GM19463 (cell line): ENCODE results near the gene CYP2E1.
"Not testable (repeated sequence)": the region's sequence is repeated elsewhere in the genome, so short reads cannot be mapped to it uniquely, and the experiment has no call there.

Experiments used
- ATAC-seq: cut with Tn5 transposase; IDR thresholded peaks from one replicate; pipeline ENCODE4 v1.9.1; 2021; ENCODE audit warnings: mild to moderate bottlenecking, moderate library complexity; ENCODE audit not compliant: unreplicated experiment

Gene CYP2E1

GRCh38 chr10:133526957-133527588 is at the start of gene CYP2E1:
Gene CYP2E1 (plus strand): TSS chr10:133527363. CDS start chr10:133527396, 33 bp downstream.
- ATAC-seq = no peak

DNA sequence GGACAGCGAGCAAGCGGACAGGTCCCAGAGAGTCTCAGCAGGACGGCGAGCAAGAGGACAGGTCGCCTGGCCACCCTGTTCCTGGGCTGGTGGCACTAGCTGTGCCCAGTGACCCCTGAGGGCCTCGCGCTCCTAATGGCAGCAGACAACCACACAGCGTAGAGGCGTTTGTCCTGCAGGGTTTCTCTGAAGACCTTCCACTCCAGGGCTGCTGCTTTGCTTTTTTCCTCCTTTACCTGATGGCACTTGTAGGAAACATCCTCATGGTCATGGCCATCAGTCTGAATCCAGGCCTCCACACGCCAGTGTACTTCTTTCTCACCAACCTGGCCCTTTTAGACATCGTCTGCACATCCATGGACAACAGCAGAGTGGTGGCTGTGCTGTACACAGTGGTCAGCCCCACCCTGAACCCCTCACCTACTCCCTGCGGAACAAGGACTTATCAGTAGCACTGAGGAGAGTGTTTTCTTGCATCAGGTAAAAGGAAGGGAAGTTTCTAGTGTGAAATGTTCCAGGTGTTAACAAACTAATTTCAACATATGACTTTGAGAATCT is 46.0 kb upstream of the CYP2E1 start:
- ATAC-seq = no peak

DNA sequence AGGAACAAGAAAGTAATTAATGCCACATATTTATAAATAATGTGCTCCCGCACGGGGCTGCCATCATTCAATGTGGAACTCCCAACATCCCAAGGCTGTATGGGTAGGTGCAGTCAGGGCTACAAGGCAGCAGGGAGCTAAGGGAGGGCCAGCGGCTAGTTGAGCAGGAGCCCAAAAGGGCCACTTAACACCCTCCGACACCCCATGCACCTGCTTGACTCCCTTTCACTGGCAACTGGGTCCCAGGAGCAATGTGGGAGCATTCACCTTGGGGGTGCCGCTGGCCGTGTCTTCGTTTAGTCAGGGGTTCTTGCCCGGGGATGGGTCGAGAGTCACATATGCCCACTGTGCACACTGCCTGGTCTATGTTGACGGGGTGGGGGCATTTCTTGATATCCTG is 45.5 kb upstream of the CYP2E1 start:
- ATAC-seq = no peak

DNA sequence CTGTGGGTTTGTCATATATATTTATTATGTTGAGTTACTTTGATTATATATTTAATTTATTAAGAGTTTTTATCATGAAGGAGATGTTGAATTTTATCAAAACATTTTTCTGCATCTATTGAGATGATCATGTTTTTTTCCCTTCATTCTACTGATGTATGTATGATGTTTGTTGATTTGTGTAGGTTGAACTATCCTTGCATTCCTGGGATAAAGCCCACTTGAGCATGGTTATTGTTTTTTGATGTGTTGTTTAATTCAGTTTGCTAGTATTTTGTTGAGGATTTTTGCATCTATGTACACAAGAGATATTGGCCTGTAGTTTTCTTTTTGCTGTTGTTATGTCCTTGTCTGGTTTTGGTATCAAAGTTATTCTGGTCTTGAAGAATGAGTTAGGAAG is 42.3 kb upstream of the CYP2E1 start:
- ATAC-seq = no peak

GRCh38 chr10:133487085-133487484 is 40.1 kb upstream of the CYP2E1 start:
- ATAC-seq = no peak

- no peak for ATAC-seq
These were observed 38.8 kb upstream of the CYP2E1 start for GRCh38 chr10:133488354-133488753.

DNA sequence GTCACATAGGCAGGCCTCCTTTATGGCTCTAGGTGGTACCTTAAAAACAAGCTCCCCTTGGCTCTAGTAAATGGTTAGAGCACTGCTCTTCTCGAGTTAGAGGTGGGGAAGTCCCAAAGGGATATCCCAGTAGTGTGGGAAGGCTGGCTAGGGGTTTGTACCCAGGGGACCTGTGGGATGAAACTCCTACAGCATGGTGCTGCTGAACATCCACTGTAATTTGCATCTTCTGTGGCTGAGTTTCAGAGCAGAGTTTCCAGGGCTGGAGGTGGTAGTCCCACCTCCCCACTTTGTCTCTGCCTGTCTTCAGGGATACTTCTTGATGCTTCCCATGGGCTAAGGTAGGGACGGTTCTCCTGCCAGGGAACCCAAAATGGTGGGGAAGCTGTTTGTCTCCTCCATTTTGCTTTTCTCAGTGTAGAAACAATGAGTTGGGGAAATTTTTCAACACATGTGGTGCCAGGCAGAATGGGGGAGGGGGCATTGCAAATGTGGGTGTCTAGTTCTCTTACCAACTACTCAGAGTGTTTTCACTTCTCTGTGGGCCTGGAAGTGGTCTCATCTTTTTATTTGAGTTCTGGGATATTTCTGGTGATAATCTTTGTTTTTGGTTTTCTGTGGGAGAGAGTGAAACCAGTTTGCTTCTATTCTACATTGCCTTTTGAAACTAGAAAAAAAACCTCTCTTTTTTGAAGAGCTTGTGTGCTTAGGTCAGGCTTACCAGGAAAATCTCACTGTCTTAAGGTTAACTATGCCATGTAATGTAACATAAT is 37.2 kb upstream of the CYP2E1 start:
- ATAC-seq = peak; percentile 63

- not testable (repeated sequence) for ATAC-seq
These were observed 33.6 kb upstream of the CYP2E1 start for GRCh38 chr10:133493562-133493961.

DNA sequence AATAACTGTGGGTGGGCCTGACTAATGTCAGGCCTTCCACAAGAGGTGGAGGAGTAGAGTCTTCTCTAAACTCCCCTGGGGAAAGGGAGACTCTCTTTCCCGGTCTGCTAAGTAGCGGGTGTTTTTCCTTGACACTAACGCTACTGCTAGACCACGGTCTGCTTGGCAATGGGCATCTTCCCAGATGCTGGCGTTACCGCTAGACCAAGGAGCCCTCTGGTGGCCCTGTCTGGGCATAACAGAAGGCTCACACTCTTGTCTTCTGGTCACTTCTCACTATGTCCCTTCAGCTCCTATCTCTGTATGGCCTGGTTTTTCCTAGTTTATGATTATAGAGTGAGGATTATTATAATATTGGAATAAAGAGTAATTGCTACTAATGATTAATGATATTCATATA is 29.8 kb upstream of the CYP2E1 start:
- not testable (repeated sequence) for ATAC-seq

DNA sequence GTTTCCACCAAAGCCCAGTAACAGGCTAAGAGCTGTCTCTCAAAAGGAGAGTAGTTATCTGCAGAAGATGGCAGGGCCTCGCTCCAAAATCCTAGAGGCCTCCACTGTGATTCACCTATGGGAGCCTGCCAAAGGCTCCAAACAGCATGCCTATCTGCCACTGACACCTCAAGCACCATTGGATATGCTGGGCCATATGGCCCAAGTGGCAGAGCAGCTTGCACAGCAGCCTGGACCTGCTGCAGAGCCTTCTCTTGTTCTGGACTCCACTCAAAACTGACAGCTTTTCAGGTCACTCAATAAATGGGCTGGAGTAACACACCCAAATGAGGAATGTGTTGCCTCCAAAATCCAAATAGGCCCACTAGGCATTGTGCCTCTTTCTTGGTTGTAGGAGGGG is 28.0 kb upstream of the CYP2E1 start:
- ATAC-seq = not testable (repeated sequence)

GRCh38 chr10:133500897-133501296 is 26.3 kb upstream of the CYP2E1 start:
- ATAC-seq = not testable (repeated sequence)

DNA sequence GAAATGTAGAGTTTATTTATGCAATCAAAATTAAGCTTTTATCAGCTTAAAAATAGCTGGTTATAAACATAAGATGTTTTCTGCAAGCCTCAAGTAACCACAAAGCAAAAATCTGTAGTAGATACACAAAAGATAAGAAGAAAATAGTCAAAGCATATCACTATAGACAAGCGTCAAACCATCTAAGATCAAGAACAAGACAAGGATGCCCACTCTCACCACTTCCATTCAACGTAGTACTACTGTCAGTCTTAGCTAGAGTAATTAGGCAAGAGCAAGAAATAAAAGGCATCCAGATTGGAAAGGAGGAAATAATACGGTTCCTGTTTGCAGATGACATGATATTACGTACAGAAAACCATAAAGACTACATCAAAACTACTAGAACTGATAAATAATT is 17.5 kb upstream of the CYP2E1 start:
- ATAC-seq = no peak

DNA sequence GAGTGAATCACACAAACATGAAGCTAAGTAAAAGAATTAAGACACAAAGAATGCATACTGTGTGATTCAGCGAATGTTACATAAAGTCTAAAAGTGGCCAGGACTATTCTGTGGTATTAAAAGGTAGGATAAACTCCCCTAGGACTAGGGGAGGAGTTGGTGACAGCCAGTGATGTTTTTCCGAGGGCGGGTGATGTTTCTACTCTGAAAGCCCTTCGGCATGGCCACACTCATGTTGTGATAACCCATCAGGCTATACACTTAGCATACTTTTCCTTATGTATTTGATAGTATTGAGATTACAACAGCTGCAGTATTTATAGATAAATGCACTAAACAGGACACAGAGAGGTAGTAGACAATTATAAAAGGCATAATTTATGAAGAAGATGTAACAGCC is 15.8 kb upstream of the CYP2E1 start:
- ATAC-seq = no peak

DNA sequence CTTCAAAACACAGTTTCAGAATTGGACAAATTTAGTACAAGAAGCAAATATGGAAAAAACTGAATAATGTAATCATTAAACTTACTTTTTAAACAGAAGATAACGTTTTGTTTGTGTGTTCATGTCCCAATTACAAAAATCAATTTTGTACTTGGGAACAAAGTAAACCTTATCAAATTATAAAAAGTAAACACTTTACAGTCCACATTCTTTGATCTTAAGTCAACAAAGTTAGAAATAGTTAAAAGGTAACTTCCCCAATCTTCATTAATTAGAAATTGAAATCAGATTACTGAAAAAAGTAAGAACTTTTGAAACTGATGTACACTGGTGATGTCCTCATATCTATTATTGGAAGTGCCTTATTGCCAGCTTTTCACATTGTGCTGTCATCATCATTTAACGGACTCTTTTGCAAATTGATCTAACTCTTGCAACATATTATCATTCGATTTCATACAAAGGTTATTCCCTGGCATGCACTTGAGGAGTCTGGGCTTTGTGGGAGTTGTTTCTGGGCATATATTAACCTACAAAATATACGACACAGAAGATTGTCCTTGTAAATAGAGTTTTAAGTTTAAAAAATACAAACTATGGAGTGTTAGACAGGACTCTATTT is 15.1 kb upstream of the CYP2E1 start:
- ATAC-seq = no peak

- no peak for ATAC-seq
These were observed 11.7 kb upstream of the CYP2E1 start for GRCh38 chr10:133515471-133515870.

GRCh38 chr10:133516057-133516456 is 11.1 kb upstream of the CYP2E1 start:
- no peak for ATAC-seq

GRCh38 chr10:133518517-133518916 is 8.6 kb upstream of the CYP2E1 start:
- ATAC-seq = not testable (repeated sequence)

GRCh38 chr10:133520193-133520738 is 6.9 kb upstream of the CYP2E1 start:
- ATAC-seq = peak; percentile 92

DNA sequence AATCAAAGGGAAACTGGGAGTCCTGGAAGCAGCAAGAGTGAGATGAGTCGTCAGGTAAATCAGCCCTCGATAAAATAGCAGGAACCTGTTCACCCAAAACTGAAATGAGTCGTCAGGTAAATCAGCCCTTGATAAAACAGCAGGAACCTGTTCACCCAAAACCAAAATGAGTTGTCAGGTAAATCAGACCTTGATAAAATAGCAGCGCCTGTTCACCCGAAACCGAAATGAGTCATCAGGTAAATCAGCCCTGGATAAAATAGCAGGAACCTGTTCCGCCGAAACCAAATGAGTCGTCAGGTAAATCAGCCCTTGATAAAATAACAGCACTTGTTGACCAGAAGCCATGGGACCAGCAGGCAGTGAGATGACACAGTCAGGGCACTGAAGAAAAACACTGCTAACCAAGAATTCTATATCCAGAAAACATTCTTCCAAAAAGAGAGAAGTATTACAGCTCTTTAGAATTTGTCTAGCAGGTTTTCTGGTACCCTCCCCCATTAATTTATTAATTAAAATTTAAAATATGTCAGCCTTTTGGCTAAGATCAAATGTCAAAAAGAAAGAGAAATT is 3.4 kb upstream of the CYP2E1 start:
- ATAC-seq = no peak

DNA sequence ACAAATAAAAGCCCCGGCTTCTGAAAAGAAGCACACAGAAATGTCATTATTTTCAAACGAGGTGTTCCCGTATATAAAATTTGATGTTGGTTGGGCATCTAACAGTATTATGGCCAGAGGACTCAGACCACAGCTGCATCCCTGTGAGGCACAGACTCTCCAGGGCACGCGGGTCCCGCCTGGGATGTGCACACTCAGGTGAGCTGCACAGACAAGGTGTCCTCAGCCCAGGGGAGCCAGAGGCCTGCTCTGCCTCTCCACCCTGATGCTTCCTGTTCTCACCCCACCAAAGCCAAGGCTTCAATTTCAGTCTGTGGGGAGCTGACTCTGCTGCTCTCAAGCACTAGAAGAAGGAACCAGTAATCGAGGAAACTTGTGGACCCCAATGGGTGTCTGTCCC is 1.7 kb upstream of the CYP2E1 start:
- ATAC-seq = no peak

- ATAC-seq = no peak
These were observed 658 bp downstream of the CYP2E1 start for GRCh38 chr10:133527771-133528271.
